ENCODE data around the gene B3GNT2.
"Not testable (repeated sequence)": the region's sequence is repeated elsewhere in the genome, so short reads cannot be mapped to it uniquely, and the experiment has no call there.

B3GNT2 gene, protein sequence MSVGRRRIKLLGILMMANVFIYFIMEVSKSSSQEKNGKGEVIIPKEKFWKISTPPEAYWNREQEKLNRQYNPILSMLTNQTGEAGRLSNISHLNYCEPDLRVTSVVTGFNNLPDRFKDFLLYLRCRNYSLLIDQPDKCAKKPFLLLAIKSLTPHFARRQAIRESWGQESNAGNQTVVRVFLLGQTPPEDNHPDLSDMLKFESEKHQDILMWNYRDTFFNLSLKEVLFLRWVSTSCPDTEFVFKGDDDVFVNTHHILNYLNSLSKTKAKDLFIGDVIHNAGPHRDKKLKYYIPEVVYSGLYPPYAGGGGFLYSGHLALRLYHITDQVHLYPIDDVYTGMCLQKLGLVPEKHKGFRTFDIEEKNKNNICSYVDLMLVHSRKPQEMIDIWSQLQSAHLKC

DNA sequence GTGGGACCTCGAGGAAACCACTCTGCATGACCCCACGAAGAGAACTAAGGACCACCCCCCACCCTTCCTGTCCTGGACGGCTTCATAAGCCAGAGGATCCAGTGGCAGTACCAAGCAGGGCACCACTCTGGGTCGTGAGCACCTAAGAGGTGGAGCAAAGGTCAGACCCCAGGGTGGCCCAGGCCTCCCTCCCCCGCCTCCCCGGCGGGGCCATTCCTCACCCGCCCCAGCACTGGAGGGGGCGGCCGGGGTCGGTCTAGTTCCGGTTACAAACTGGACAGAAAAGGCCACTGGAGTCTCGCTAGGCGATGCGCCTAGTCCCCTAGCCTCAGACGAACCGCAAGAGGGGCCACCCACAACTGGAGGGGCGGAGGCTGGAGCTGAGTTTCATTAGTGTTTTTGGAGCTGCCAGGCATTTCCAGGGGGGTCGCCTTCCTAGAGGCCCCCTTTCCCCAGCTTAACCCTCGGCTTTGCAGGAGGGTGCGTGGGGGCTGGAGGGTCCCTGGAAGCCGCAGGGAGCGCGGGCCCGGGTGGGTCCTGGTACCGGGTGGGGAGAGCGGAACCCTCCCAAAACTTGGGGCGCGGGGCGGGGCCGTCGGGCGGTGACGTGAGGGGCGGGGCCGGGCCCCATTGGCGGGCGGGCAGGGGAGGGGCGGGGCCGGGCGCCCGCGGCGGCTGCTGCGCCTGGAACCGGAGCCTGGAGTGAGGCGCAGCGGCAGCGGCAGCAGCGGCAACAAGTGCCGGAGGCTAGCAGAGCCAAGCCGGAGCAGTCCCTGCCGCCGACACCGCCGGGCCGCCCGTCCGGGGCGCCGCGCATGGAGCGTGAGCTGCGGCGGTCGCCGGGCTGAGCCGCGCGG, at the start of gene B3GNT2:
TSS of gene B3GNT2 (plus strand) at position 695 of the 857 bp plus-strand sequence. CDS start 26,106 bp downstream, outside the sequence.
- peak; percentile 83 for DNase-seq (ENCODE audit: low spot score)

DNA sequence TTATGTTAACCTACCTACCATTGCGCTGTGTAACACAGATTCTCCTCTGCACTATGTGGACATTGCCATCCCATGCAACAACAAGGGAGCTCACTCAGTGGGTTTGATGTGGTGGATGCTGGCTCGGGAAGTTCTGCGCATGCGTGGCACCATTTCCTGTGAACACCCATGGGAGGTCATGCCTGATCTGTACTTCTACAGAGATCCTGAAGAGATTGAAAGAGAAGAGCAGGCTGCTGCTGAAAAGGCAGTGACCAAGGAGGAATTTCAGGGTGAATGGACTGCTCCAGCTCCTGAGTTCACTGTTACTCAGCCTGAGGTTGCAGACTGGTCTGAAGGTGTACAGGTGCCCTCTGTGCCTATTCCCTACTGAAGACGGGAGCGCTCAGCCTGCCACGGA, 49.1 kb upstream of the B3GNT2 start:
- DNase-seq (ENCODE audit: low spot score), result peak; percentile 6

DNA sequence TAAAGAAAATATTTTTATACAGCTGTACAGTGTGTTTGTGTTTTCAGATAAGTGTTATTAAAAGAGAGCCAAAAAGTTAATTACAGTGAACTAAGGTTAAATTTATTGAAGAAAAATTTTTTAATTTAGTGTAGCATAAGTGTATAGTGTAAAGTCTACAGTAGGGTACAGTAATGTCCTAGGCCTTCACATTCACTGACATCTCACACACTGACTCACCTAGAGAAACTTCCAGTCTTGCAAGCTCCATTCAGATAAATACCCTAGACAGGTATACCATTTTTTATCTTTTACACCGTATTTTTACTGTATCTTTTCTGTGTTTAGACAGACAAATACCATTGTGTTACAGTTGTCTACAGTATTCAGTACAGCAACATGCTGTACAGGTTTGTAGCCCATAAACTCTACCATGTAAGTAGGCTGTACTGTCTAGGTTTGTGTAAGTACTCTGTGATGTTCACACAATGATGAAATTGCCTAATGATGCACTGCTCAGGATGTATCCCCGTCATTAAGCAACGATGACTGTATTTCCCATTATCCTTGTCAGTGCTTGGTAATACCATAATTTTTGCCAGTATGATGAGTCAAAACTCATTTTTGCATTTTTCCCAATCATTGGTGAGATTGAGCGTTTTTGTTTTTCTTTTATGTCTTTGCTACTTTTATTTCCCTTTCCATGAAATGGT, 48.2 kb upstream of the B3GNT2 start:
- DNase-seq (ENCODE audit: low spot score), result no peak

DNA sequence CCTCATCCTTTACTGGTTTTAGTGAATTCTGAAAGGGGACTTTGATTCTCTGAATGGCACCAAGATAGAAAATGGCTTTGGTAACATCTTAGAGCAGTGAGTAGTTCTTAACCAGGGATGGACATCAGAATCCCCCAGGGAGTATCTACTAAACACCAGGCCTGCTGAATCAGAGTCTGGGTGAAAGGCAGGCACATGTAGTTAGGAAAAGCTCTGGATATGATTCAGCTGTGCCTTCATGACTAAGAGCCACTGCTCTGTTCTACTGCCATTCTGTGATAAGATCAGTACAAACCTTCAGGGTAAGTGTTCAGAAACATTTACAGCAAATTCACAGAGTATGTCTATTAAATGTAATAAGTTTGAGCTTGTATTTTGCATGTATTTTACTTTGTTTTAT, 46.2 kb upstream of the B3GNT2 start:
- DNase-seq (ENCODE audit: low spot score), result no peak

DNA sequence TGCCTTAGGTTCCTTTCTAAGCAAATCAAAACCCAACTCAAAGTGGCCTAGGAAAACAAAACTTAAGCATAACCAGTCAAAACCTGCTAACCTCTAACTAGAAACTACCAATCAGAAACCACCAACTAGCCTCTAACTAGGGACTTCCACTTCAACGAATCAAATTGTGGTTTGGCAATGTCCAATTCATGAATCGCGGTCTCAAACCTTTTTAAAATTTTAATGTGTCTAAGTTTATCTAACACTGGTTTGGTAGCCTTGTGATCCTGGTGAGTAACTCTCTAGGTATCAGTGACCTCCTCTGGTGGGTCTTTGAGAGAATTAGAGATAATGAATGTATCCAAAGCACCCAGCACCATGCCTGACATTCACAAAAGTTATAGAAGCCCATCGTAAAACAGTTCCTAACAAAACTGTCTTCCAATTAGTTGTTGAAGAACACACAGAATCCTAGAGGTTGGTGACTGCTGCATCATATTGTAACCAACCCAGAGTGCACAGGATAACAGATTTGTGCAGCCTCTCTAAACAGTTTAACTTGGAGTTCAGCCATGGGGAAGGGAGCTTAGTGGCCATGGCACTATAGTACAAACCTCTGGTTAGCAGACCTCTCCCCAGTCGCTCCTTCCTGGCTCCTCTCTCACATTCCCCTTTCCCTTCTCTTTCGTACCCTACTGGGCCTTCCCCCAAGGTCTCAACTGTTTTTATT, 45.2 kb upstream of the B3GNT2 start:
- DNase-seq (ENCODE audit: low spot score), result no peak

DNA sequence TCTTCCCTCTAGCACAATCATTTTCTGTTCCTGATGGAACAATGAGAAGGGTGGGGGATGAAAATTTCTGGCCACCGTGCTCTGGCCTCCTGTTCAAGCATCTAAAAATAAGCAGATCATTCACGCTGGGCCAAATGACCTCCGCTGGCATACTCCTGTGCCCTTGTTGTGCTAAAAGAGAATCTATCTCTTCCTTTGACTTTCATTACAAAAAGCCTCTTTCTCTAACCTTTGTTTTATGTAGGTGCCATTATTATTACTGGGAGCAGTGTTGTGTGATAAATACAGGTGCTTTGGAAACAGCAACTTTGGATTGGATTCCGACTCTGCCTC, 44.6 kb upstream of the B3GNT2 start:
- DNase-seq (ENCODE audit: low spot score), result no peak

DNA sequence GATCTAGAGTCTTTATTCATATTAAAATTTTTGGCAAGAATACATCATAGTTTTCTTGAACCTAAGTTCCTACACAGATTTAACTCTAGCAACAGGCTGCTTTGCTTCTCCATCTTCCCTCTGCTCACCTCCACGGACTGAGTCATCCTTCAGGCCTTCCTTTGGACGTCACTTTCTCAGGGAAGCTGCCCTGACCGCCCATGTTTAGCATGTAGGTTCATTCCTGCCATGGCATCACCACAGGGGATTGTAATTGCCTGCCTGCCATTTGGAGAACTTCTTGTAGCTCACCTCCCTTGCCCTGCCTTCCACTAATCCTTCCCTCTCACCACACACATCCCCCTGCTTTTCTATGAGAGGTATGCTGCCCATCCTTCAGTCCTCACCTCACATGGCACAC, 43.9 kb upstream of the B3GNT2 start:
- no peak for DNase-seq (ENCODE audit: low spot score)

DNA sequence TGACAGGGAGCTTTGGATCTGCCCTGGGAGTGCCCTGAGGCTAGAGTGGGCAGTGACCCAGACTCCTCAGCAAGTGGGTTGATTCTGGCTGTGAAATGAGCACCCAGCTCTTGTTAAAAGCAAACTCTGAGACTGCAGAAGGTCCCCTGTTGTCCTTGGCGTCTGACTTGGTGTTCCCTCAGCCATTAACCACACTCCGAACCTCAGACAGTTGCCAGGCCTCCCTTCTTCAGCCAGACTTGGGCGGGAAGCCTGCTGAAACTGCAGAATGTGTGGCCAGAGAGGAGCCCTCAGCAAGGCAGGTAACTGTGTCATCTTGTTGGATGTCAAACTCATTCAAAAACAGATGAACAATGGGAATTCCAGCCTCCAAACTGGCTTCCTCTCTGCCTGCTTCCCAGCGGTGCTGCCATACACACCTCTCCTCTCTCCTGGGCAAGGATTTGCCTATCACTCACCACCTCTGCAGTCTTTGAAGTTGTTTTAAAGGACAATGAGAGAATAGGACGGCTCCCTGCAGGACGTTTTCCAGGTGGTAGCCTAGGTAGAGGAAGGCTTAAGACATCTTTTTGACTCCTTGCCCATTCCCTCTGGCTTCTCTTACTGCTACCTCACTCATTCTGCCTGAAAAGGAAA, 38.9 kb upstream of the B3GNT2 start:
- no peak for DNase-seq (ENCODE audit: low spot score)

DNA sequence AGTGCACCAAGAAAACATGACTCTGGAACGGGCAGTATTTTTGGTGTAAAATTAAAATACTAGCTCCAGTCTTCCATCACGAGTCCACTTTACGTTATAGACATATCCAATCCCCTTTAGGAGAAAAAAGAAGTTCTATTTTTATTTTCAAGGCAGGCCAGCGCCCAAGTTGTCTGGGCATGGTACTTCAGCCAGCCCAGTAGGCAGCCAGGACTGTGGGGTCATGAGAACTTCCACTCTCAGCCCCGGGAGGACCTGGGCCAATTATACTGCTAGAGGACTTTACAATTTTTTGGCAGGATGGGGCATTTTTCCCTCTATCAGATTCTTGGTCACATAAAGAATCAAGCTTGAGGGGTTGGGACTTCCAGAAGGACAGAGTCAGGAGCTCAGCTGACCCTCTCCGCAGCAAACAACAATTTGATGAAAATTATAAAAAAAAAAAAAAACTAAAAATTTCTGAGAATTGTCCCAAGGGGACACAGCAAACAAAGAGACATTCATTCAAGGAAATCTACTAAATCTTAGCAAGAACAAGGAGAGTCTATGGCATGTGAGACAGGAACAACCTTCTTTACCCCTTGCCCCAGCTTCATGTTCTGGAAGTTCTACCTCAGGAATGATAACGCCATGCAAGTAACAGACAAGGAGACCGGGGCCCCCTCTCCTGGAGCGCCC, 37.3 kb upstream of the B3GNT2 start:
- DNase-seq (ENCODE audit: low spot score), result no peak

DNA sequence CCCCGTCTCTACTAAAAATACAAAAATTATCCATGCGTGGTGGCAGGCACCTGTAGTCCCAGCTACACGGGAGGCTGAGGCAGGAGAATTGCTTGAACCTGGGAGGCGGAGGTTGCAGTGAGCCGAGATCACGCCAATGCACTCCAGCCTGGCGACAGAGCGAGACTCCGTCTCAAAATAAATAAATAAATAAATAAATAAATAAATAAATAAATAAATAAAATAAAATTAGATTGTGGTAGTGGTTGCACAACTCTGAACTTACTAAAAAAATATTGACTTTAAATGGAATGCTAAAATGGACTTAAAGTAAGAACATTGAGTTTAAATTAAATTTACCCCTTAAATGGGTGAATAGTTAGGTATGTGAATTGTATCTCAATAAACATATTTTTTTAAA, 35.2 kb upstream of the B3GNT2 start:
- DNase-seq (ENCODE audit: low spot score), result not testable (repeated sequence)

DNA sequence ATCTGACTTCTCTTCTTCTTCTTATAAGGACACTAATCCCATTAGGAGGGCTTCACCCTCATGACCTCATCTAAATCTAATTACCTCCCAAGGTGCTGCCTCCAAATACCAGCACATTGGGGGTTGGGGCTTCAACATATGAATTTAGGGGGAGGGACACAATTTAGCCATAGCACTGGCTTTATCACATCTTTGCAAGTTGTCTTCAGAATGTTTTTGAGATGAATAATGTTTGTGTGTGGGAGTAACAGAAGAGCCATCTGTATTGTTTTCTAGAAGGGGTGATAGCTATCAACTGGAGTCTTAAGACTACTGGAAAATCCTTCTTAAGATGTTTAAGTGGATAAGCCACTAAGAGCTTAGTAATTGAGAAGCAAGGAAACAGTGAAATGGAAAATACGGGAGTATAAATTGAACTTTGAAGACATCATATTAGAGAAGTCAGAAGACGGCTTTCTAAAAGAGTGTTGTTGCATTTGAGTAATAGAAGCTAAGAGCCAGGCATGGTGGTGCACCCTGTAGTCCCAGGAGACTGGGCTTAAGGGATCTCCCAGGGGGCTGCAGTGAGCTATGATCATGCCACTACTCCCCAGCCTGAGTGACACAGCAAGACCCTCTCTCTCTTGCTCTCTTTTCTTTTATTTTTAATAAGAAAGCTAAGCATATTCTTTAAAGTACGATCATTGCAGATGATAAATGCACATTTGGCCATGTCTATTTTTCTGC, 32.6 kb upstream of the B3GNT2 start:
- DNase-seq (ENCODE audit: low spot score), result no peak

DNA sequence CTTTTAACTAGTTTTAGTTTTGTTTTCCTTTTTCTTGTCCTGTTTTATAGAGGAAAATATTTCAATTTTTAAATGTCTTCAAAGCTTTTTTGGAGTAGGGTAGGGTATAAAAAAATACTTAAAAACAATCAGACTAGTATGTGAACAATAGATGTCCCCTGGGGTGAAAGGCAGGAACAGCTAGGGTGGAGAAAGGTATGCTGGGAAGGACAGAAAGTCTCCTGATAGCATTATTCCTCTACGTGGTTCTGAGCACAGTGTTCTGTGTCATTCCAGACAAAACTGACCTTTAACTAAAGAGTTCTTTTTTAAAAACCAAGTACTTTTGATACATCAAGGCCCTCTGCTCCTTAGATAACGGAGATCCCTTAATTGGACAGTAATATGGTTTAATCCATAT, 32.1 kb upstream of the B3GNT2 start:
- DNase-seq (ENCODE audit: low spot score), result no peak

DNA sequence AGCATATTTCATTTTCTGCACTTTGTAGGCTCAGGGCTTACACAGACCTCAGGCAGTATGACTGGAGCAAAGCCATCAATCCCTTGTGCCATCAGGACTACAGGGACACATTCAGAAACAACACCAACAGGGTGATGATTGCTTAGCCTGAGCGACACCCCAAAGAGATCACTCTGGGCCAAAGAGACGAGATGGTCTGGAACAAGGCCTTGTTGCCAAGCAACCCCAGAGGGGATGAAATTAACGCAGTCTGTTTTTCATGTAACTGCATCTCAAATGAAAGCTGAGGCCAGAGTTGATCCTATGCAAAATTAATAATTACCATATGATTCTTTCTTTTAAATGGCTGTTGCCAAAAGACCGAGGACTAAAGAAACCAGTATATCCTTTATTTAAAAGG, 20.2 kb upstream of the B3GNT2 start:
- no peak for DNase-seq (ENCODE audit: low spot score)

DNA sequence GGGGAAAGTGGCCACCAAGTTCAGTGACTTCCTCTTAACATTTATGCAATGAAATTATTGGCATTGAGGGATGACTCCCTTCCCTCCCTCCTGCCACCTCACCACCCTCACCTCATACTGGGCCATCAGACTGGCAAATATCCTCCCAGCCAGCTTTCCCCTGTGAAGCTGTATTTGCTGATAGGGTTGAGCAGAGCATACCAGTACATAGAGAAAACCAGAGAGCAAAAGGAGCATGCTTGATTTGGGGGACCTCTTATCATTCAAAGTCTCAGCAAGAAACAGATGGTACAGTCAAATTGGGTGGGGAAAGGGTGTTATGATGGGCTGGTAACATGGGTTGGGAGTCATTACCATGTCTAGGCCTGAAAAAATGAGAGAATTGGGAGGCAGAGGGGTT, 19.1 kb upstream of the B3GNT2 start:
- DNase-seq (ENCODE audit: low spot score), result no peak

DNA sequence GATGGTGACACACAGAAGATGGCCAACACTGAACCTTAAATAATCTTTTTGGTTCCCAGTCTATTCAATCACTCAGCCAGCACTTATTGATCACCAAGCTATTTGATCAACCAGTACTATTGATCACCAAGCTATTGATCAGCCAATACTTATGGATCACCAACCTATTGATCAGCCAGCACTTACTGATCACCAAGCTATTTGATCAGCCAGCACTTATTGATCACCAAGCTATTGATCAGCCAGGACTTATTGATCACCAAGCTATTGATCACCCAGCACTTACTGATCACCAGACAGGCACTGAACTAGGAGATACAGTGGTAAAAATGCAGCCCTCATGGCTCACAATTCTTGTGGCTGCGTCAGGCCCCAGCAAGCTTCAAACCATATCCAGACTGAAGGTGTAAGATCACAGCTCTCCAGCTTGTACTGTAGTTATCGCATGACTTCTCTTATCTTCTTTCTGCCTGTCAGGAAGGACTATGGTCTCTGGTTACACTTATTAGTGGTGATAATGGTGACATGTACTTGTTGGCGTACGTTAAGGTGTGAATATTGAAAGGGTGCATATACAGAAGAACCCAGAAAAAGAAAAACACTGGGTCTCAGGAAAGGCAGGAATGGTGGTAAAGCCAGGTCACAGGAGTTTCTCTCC, 18.4 kb upstream of the B3GNT2 start:
- DNase-seq (ENCODE audit: low spot score), result no peak

DNA sequence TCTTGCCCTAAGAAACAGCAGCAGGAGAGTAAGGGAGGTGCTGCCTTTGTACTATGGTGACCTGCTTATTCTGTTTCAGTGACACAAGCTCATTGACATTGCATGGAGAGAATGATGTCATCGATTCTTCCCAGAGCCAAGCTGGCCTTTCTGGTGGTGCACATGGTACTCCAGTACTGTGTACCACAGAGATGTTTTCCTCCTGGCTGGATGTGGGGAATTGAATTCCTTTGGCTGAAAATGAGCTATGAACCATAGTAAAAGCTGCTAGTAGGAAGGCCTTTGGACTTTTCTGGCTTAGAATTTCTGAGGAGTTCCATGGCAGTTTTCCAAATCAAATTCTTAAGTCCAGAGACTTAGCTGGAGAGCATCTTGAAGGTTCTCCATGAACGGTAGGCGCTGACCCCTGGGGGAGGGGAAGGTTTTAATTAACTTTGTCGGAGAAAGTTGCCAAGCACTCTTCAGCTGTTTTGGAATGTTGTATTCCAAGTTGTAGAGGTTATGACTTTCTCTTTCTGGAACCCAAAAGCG, 17.1 kb upstream of the B3GNT2 start:
- no peak for DNase-seq (ENCODE audit: low spot score)

DNA sequence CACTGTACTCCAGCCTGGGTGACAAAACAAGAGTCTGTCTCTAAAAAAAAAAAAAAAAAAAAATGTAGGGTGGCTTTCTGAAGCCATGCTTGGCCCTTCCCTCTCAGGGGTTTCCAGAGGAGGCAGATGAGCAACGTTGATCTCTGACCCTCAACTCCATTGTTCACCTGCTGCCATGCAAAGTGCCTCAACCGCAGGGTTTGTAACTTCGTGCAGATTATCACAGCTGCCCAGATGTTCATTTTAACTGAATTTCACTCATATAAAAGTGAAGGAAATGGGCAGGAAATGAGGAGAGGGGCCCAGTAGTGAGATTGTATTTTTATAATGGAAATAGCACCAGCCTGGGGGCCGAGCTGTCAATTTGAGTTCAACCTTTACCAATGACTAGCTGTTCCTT, 14.9 kb upstream of the B3GNT2 start:
- DNase-seq (ENCODE audit: low spot score), result no peak

DNA sequence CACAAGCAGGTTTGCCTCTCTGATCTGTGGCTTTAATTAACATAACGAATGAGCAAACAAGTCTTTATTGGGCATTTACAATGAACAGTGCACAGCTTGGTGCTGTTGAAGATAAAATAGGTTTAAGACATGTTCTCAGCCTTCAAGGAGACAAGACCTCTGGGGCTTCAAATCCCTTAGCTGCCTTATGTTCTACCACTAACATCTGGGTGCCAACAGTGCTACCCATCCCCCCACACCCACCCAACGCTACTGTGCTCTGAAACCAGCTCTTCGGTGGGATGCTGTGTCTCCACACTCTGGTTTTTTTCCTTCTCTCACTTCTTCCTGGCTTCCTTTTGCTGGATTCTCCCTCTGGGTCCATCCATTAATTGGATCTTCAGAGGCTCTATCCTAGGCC, 14.1 kb upstream of the B3GNT2 start:
- DNase-seq (ENCODE audit: low spot score), result no peak

DNA sequence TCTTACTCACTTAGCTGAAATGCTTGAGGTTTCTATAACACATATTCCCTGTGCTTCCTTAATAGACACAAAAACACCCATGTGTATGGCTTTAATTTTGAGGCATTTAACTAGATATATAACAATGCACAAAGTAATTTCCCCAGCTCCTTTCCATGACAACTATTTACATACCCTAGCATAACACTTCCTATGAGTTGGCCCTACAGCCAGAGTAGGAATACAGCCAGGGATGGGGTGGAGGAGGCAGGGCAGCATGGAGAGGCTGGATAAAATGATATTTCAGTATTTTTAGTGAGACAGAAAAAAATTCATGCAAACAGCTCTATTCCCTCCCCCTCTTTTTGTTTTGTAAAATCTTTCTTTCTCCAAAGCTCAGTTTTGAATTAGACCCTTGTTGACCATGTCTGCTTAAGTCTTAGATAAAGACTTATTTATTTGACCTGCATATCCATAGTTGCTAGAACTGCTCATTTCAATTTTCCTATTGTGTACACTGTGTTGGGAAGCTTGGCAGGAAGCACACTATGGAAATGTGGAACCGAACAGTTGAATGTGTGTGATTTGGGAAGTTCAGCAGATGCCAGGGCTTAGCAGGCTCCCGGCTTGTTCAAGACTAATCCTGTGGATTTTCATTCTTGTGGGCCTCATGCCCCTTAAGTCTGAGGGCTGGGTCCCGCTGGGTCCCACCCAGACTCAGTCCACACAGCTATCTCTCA, 11.2 kb upstream of the B3GNT2 start:
- DNase-seq (ENCODE audit: low spot score), result no peak

All from CD4-positive, alpha-beta T cell treated with Interleukin-15 for 4 hours (primary cell).